Measurements from ENCODE around the gene GLE1.

GLE1 gene

GRCh38 chr9:128455849-128456612, 48.5 kb upstream of the GLE1 start, which contains the start of gene ODF2 (continued):
- TF ChIP-seq ZNF148 (tag by site-specific recombination; IDR thresholded peaks at IDR 0.05; ENCODE audit: borderline replicate concordance), result no peak
- TF ChIP-seq ZNF777 (tag by site-specific recombination; IDR thresholded peaks at IDR 0.05; ENCODE audit: borderline replicate concordance), result no peak
- TF ChIP-seq ZNF624 (tag by site-specific recombination; IDR thresholded peaks at IDR 0.05), result no peak
- no peak for TF ChIP-seq ZNF510 (tag by site-specific recombination; IDR thresholded peaks at IDR 0.05; ENCODE audit: insufficient replicate concordance)
- TF ChIP-seq ZNF791 (tag by site-specific recombination; IDR thresholded peaks at IDR 0.05), result no peak
- no peak for TF ChIP-seq OSR2 (tag by site-specific recombination; IDR thresholded peaks at IDR 0.05)
- TF ChIP-seq ZBTB8A (tag by site-specific recombination; IDR thresholded peaks at IDR 0.05), result peak; percentile 98
- TF ChIP-seq SP2 (tag by site-specific recombination; IDR thresholded peaks at IDR 0.05), result peak; percentile 92
- TF ChIP-seq SP7 (tag by site-specific recombination; IDR thresholded peaks at IDR 0.05), result 0 out of 2 replicates have a peak, but pooled peaks have one; percentile 19
- TF ChIP-seq OVOL3 (tag by site-specific recombination; IDR thresholded peaks at IDR 0.05), result no peak
- TF ChIP-seq ZNF18 (tag by site-specific recombination; IDR thresholded peaks at IDR 0.05), result no peak
- TF ChIP-seq ZNF670 (tag by site-specific recombination; IDR thresholded peaks at IDR 0.05; ENCODE audit: low read depth), result no peak
- no peak for TF ChIP-seq ZSCAN18 (tag by site-specific recombination; IDR thresholded peaks at IDR 0.05)
- TF ChIP-seq ZFP69B (tag by site-specific recombination; IDR thresholded peaks at IDR 0.05), result no peak
- peak; percentile 55; the same call in 1 of the 2 replicates for TF ChIP-seq KLF9 (tag by site-specific recombination; IDR thresholded peaks at IDR 0.05; ENCODE audit: low read depth)
- no peak for TF ChIP-seq ZNF610 (tag by site-specific recombination; IDR thresholded peaks at IDR 0.05; ENCODE audit: borderline replicate concordance)
- no peak for TF ChIP-seq YY2 (tag by site-specific recombination; IDR thresholded peaks at IDR 0.05)
- no peak for TF ChIP-seq ZNF544 (tag by site-specific recombination; IDR thresholded peaks at IDR 0.05)
- TF ChIP-seq ZNF707 (tag by site-specific recombination; IDR thresholded peaks at IDR 0.05), result no peak
- no peak for TF ChIP-seq PRDM2 (tag by site-specific recombination; IDR thresholded peaks at IDR 0.05; ENCODE audit: borderline replicate concordance)
- TF ChIP-seq ZNF677 (tag by site-specific recombination; IDR thresholded peaks at IDR 0.05), result no peak
- TF ChIP-seq ZBTB26 (tag by site-specific recombination; optimal IDR thresholded peaks at IDR 0.05), result peak; percentile 59
- no peak for TF ChIP-seq ZNF292 (tag by site-specific recombination; IDR thresholded peaks at IDR 0.05; ENCODE audit: borderline replicate concordance, low read depth)
- TF ChIP-seq ZNF10 (tag by site-specific recombination; IDR thresholded peaks at IDR 0.05), result no peak
- no peak for TF ChIP-seq ATF2 (tag by site-specific recombination; IDR thresholded peaks at IDR 0.05; ENCODE audit: low read depth)
- no peak for TF ChIP-seq ZNF48 (tag by site-specific recombination; IDR thresholded peaks at IDR 0.05)

All from HEK293 (cell line).